Breast epithelium (tissue), 3 donors: Measurements from ENCODE around the gene PSMD7.

Source experiments
- CTCF ChIP-seq, 3 donors: fragments of 450-650 bp; IDR thresholded peaks; one replicate each; pipeline ENCODE4 v1.5.1; 2016 to 2017; ENCODE audit warnings: antibody characterized with exemption in 3 of 3, mild to moderate bottlenecking in 3 of 3, moderate library complexity in 3 of 3
- POLR2A ChIP-seq: fragments of 450-650 bp; IDR thresholded peaks from one replicate; pipeline ENCODE4 v1.6.1; 2016; ENCODE audit warnings: antibody characterized with exemption, mild to moderate bottlenecking, moderate library complexity
- POLR2AphosphoS5 ChIP-seq, 3 donors: sonication (generic); formaldehyde crosslinking; IDR thresholded peaks; one replicate each; pipeline ENCODE4 v1.6.1; 2017; ENCODE audit warnings: antibody characterized with exemption in 3 of 3

GRCh38 chr16:74279805-74280204, 16.8 kb upstream of the PSMD7 start:
- no peak for TF ChIP-seq CTCF (IDR thresholded peaks at IDR 0.05)
- TF ChIP-seq POLR2AphosphoS5 (IDR thresholded peaks at IDR 0.05) = no peak
- TF ChIP-seq POLR2A = no peak
